ENCODE data around the gene ADCYAP1R1.
"Not testable (repeated sequence)": the region's sequence is repeated elsewhere in the genome, so short reads cannot be mapped to it uniquely, and the experiment has no call there.

ADCYAP1R1 gene

DNA sequence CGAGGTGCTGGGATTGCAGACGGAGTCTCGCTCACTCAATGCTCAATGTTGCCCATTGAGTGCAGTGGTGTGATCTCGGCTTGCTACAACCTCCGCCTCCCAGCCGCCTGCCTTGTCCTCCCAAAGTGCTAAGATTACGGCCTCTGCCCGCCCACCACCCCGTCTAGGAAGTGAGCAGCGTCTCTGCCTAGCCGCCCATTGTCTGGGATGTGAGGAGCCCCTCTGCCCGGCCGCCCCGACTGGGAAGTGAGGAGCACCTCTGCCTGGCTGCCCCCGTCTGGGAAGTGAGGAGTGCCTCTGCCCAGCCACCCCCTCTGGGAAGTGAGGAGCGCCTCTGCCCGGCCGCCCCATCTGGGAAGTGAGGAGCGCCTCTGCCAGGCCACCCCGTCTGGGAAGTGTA is 101.2 kb downstream of the ADCYAP1R1 start:
- not testable (repeated sequence) for DNase-seq

DNA sequence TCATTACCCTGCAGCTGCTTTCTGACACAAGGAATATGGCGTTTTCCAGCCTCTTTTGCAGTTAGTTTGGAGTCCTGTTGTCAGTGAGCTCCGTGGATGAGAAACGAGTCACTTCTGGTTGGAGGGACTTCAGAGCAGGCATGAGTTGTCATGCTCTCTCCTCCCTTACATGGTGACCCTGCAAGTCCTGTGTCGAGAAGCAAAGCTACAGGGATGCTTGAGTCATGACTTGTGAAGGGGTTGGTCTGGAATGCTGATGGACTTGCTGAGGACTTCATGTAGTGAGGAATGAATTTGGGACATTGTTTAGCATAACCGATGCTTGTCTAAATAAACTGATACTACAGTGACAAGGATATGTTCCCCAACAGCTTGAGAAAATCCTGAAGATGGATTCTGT is 108.8 kb downstream of the ADCYAP1R1 start:
- DNase-seq: no peak

Data from stimulated activated CD4-positive, alpha-beta T cell treated with anti-CD3 and anti-CD28 coated beads, Interleukin-2, amount 100 ng/mL, for 48 hours (primary cell).